Activated T-helper 1 cell treated with anti-CD3 and anti-CD28 coated beads, Interleukin-12 subunit alpha, Interleukin-12 subunit beta, Interleukin-2, Interleukin-4 antibody, amounts not matched to agents 30 ng/mL and 10 ng/mL and 1 ng/mL, durations not matched to agents 14 hours and 24 hours and 36 hours (primary cell): ENCODE results near the gene FBLIM1. TPM values are rescaled to one million over a fixed set of nuclear protein-coding genes. Genes with fewer than 3 reads are reported as not detected.

Experiments
- DNase-seq: peaks from one replicate; pipeline ENCODE4 v3.0.0; 2021; ENCODE audit warnings: low spot score
- H3K27ac Mint-ChIP-seq: one replicate; pipeline ENCODE4 v1.8.0; 2021; ENCODE audit warnings: mild to moderate bottlenecking, mixed read lengths
- H3K27me3 Mint-ChIP-seq: one replicate; pipeline ENCODE4 v1.8.0; 2022; ENCODE audit warnings: mild to moderate bottlenecking, moderate library complexity, mixed read lengths; ENCODE audit not compliant: insufficient read depth
- H3K36me3 Mint-ChIP-seq: one replicate; pipeline ENCODE4 v1.8.0; 2021; ENCODE audit warnings: low read depth, mixed read lengths
- H3K4me1 Mint-ChIP-seq: one replicate; pipeline ENCODE4 v1.8.0; 2021; ENCODE audit warnings: low read depth, mixed read lengths
- H3K4me3 Mint-ChIP-seq: one replicate; pipeline ENCODE4 v1.8.0; 2021; ENCODE audit warnings: mild to moderate bottlenecking, moderate library complexity, mixed read lengths
- H3K9me3 Mint-ChIP-seq: one replicate; pipeline ENCODE4 v1.8.0; 2021; ENCODE audit warnings: mixed read lengths
- intact Hi-C: fragments of 100-400 bp; cut with micrococcal nuclease; formaldehyde crosslinking; loops from one replicate; pipeline ENCODE4 v1.15.1; 2024
- total RNA-seq: library from RNA; stranded (reverse); gene quantifications from 2 replicates; pipeline ENCODE4 v1.2.3, GENCODE V29; 2022

The FBLIM1 gene
- total RNA-seq, 1 donor from 2014 or later = not detected

GRCh38 chr1:15833069-15833679 is 74.6 kb downstream of the FBLIM1 start:
- intact Hi-C loops = loop anchor here (1.0 to 10.0 kb wide), 3 partner anchors 373 to 1072 kb away; partner anchors contain the start of gene FBXO42
- Mint-ChIP-seq H3K27me3 (peaks cover 3% of the 10 kb centered on the region), H3K4me1 (peaks cover 34% of the 10 kb centered on the region), H3K27ac (peak overlapping the region; percentile 99), H3K36me3 (peaks cover 6% of the 10 kb centered on the region), H3K9me3 (no peaks in the 10 kb centered on the region), H3K4me3 (peak overlapping the region; percentile 95)
- DNase-seq = peak; percentile 37

GRCh38 chr1:15833842-15834405 is 75.3 kb downstream of the FBLIM1 start:
- Mint-ChIP-seq H3K4me1 (peaks cover 34% of the 10 kb centered on the region), H3K36me3 (peaks cover 6% of the 10 kb centered on the region), H3K27me3 (peaks cover 3% of the 10 kb centered on the region), H3K9me3 (no peaks in the 10 kb centered on the region), H3K4me3 (peak overlapping the region; percentile 95), H3K27ac (peak overlapping the region; percentile 99)
- intact Hi-C loops = loop anchor here (1.0 to 10.0 kb wide), 8 partner anchors 132 to 1071 kb away; partner anchors contain the start of genes DDI2, DNAJC16, FBXO42 and SZRD1
- no peak for DNase-seq

GRCh38 chr1:15834406-15835204 is 76.0 kb downstream of the FBLIM1 start:
- DNase-seq = peak; percentile 87
- intact Hi-C loops = loop anchor here (1.0 to 10.0 kb wide), 10 partner anchors 13 to 1070 kb away; partner anchors contain the start of genes DDI2, DNAJC16, FBXO42 and SPEN
- peaks cover 6% of the 10 kb centered on the region for H3K36me3 Mint-ChIP-seq
- H3K4me1 Mint-ChIP-seq = peaks cover 31% of the 10 kb centered on the region
- peak overlapping the region; percentile 99 for H3K27ac Mint-ChIP-seq
- H3K4me3 Mint-ChIP-seq = peak overlapping the region; percentile 95
- no peaks in the 10 kb centered on the region for H3K9me3 Mint-ChIP-seq
- H3K27me3 Mint-ChIP-seq = peaks cover 3% of the 10 kb centered on the region

GRCh38 chr1:15835205-15835740 is 76.7 kb downstream of the FBLIM1 start:
- H3K9me3 Mint-ChIP-seq = no peaks in the 10 kb centered on the region
- H3K27ac Mint-ChIP-seq = peak overlapping the region; percentile 99
- intact Hi-C loops = loop anchor here (1.0 to 10.0 kb wide), 5 partner anchors 12 to 1070 kb away; partner anchors contain the start of genes DDI2 and SPEN
- no peak for DNase-seq
- H3K27me3 Mint-ChIP-seq = peaks cover 3% of the 10 kb centered on the region
- H3K4me3 Mint-ChIP-seq = peak overlapping the region; percentile 95
- peaks cover 6% of the 10 kb centered on the region for H3K36me3 Mint-ChIP-seq
- peaks cover 24% of the 10 kb centered on the region for H3K4me1 Mint-ChIP-seq

GRCh38 chr1:15835741-15836510 is 77.3 kb downstream of the FBLIM1 start:
- Mint-ChIP-seq H3K27me3 (peaks cover 3% of the 10 kb centered on the region), H3K27ac (peak overlapping the region; percentile 99), H3K4me1 (peaks cover 22% of the 10 kb centered on the region), H3K9me3 (no peaks in the 10 kb centered on the region), H3K4me3 (peak overlapping the region; percentile 95), H3K36me3 (peaks cover 6% of the 10 kb centered on the region)
- intact Hi-C loops = loop anchor here (1.0 to 10.0 kb wide), 5 partner anchors 11 to 1069 kb away; partner anchors contain the start of genes DDI2 and SPEN
- peak; percentile 99 for DNase-seq

Other genes with a start within 250 kb of the FBLIM1 start
- gene CASP9, start 234.6 kb upstream of the FBLIM1 start, total RNA-seq = 19.5 and 21.0 TPM in 2 replicates
- gene DNAJC16, start 231.9 kb upstream of the FBLIM1 start, total RNA-seq = 18.8 and 19.8 TPM in 2 replicates
- 34.4 and 34.5 TPM in 2 replicates for gene AGMAT, start 173.7 kb upstream of the FBLIM1 start, total RNA-seq
- gene DDI2, start 141.3 kb upstream of the FBLIM1 start, total RNA-seq = 49.9 and 51.4 TPM in 2 replicates
- 65.5 and 66.2 TPM in 2 replicates for gene PLEKHM2, start 74.5 kb upstream of the FBLIM1 start, total RNA-seq
- 1.1 and 1.8 TPM in 2 replicates for gene SLC25A34, start 22.5 kb upstream of the FBLIM1 start, total RNA-seq
- gene TMEM82, start 16.3 kb upstream of the FBLIM1 start, total RNA-seq = not detected in 2 replicates
- gene UQCRHL, start 48.9 kb downstream of the FBLIM1 start, total RNA-seq = 1.3 and 1.5 TPM in 2 replicates
- 81.9 and 87.6 TPM in 2 replicates for gene SPEN, start 88.9 kb downstream of the FBLIM1 start, total RNA-seq
- 62.6 and 68.8 TPM in 2 replicates for gene ZBTB17, start 217.3 kb downstream of the FBLIM1 start, total RNA-seq
- gene SRARP, start 245.4 kb downstream of the FBLIM1 start, total RNA-seq = not detected in 2 replicates